ENCODE measurements around the gene CAPN15.

CAPN15 gene

GRCh38 chr16:540645-541340, 13.3 kb downstream of the CAPN15 start:
- no peak for DNase-seq (ENCODE audit: insufficient read length)
- no peak for TF ChIP-seq POLR2A (IDR thresholded peaks at IDR 0.05; ENCODE audit: low read depth, low read length)
- TF ChIP-seq TAF1 (IDR thresholded peaks at IDR 0.05; ENCODE audit: borderline replicate concordance, low read depth, low read length) = no peak
- TF ChIP-seq POLR2AphosphoS5 (IDR thresholded peaks at IDR 0.05; ENCODE audit: low read depth, low read length) = no peak
- no peak for FAIRE-seq

GRCh38 chr16:543301-544164, 16.0 kb downstream of the CAPN15 start:
- DNase-seq (ENCODE audit: insufficient read length) (no peak), FAIRE-seq (no peak)
- TF ChIP-seq TAF1 (IDR thresholded peaks at IDR 0.05; ENCODE audit: borderline replicate concordance, low read depth, low read length) (no peak), POLR2A (IDR thresholded peaks at IDR 0.05; ENCODE audit: low read depth, low read length) (no peak), POLR2AphosphoS5 (IDR thresholded peaks at IDR 0.05; ENCODE audit: low read depth, low read length) (no peak)

GRCh38 chr16:544517-544916, 17.0 kb downstream of the CAPN15 start:
- TF ChIP-seq TAF1 (IDR thresholded peaks at IDR 0.05; ENCODE audit: borderline replicate concordance, low read depth, low read length) (no peak), POLR2AphosphoS5 (IDR thresholded peaks at IDR 0.05; ENCODE audit: low read depth, low read length) (no peak), POLR2A (IDR thresholded peaks at IDR 0.05; ENCODE audit: low read depth, low read length) (no peak)
- no peak for DNase-seq (ENCODE audit: insufficient read length)
- no peak for FAIRE-seq

GRCh38 chr16:546909-547770, 19.6 kb downstream of the CAPN15 start:
- FAIRE-seq = no peak
- no peak for TF ChIP-seq TAF1 (IDR thresholded peaks at IDR 0.05; ENCODE audit: borderline replicate concordance, low read depth, low read length)
- TF ChIP-seq POLR2A (IDR thresholded peaks at IDR 0.05; ENCODE audit: low read depth, low read length) = no peak
- TF ChIP-seq POLR2AphosphoS5 (IDR thresholded peaks at IDR 0.05; ENCODE audit: low read depth, low read length) = no peak
- DNase-seq (ENCODE audit: insufficient read length) = no peak

- FAIRE-seq = no peak
- TF ChIP-seq TAF1 (IDR thresholded peaks at IDR 0.05; ENCODE audit: borderline replicate concordance, low read depth, low read length) (no peak), POLR2AphosphoS5 (IDR thresholded peaks at IDR 0.05; ENCODE audit: low read depth, low read length) (no peak), POLR2A (IDR thresholded peaks at IDR 0.05; ENCODE audit: low read depth, low read length) (no peak)
- DNase-seq (ENCODE audit: insufficient read length) = no peak
Measured at GRCh38 chr16:548586-548985, 21.1 kb downstream of the CAPN15 start.

GRCh38 chr16:549544-550263, 22.2 kb downstream of the CAPN15 start:
- no peak for DNase-seq (ENCODE audit: insufficient read length)
- no peak for FAIRE-seq
- no peak for TF ChIP-seq TAF1 (IDR thresholded peaks at IDR 0.05; ENCODE audit: borderline replicate concordance, low read depth, low read length)
- TF ChIP-seq POLR2A (IDR thresholded peaks at IDR 0.05; ENCODE audit: low read depth, low read length) = no peak
- no peak for TF ChIP-seq POLR2AphosphoS5 (IDR thresholded peaks at IDR 0.05; ENCODE audit: low read depth, low read length)

GRCh38 chr16:551210-551609, 23.7 kb downstream of the CAPN15 start:
- FAIRE-seq = no peak
- TF ChIP-seq POLR2AphosphoS5 (IDR thresholded peaks at IDR 0.05; ENCODE audit: low read depth, low read length) (no peak), POLR2A (IDR thresholded peaks at IDR 0.05; ENCODE audit: low read depth, low read length) (no peak), TAF1 (IDR thresholded peaks at IDR 0.05; ENCODE audit: borderline replicate concordance, low read depth, low read length) (no peak)
- DNase-seq (ENCODE audit: insufficient read length) = no peak

GRCh38 chr16:552171-552570, 24.7 kb downstream of the CAPN15 start:
- no peak for FAIRE-seq
- TF ChIP-seq POLR2A (IDR thresholded peaks at IDR 0.05; ENCODE audit: low read depth, low read length) (no peak), POLR2AphosphoS5 (IDR thresholded peaks at IDR 0.05; ENCODE audit: low read depth, low read length) (no peak), TAF1 (IDR thresholded peaks at IDR 0.05; ENCODE audit: borderline replicate concordance, low read depth, low read length) (no peak)

GRCh38 chr16:553601-554296, 26.2 kb downstream of the CAPN15 start:
- TF ChIP-seq POLR2AphosphoS5 (IDR thresholded peaks at IDR 0.05; ENCODE audit: low read depth, low read length) (no peak), TAF1 (IDR thresholded peaks at IDR 0.05; ENCODE audit: borderline replicate concordance, low read depth, low read length) (no peak)
- DNase-seq (ENCODE audit: insufficient read length) (no peak), FAIRE-seq (no peak)

More at GRCh38 chr16:552171-552570, 24.7 kb downstream of the CAPN15 start:
- no peak for DNase-seq (ENCODE audit: insufficient read length)

GRCh38 chr16:554297-554621, 26.7 kb downstream of the CAPN15 start:
- TF ChIP-seq POLR2A (IDR thresholded peaks at IDR 0.05; ENCODE audit: low read depth, low read length) (no peak), TAF1 (IDR thresholded peaks at IDR 0.05; ENCODE audit: borderline replicate concordance, low read depth, low read length) (no peak), POLR2AphosphoS5 (IDR thresholded peaks at IDR 0.05; ENCODE audit: low read depth, low read length) (no peak)
- FAIRE-seq (no peak), DNase-seq (ENCODE audit: insufficient read length) (no peak)
